ENCODE data around the gene RUSC1.
A peak's percentile ranks its signal among the peaks of the same experiment; 100 is the strongest.
"Not testable (repeated sequence)": the region's sequence is repeated elsewhere in the genome, so short reads cannot be mapped to it uniquely, and the experiment has no call there.

The RUSC1 gene

DNA sequence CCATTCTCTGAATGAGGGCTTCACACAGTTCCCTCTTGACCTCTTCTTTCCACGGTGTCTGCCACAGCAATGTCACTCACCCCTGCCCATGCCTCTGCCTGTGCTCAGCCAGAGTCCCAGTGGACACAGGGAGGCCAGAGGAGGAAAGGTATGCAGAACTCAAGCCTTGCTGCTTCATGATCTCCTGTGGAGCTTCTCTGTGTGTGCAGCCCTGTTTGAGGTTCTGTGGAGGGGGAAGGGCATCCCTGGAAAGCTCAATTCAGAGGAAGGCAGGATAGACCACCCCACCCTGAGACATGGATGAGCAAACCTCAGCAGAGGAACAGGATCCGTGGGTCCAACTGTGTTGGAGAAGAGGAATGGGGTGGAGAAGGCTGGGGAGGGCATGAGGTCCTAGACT is 41.4 kb upstream of the RUSC1 start:
- no peaks in the 10 kb centered on the region for H3K9me3 ChIP-seq (replicated peaks in 1 of 11)
- no peaks in the 10 kb centered on the region for H3K27me3 ChIP-seq
- no peak overlapping the region for H3K9ac ChIP-seq
- H3K4me2 ChIP-seq, result no peak overlapping the region
- H3K4me3 ChIP-seq, result no peak overlapping the region
- TF ChIP-seq Cebpa-rat (IDR thresholded peaks at IDR 0.05), result no peak
- no peak overlapping the region for H3K27ac ChIP-seq
- H4K20me1 ChIP-seq, result peaks cover 0 to 14% (median 5%) of the 10 kb centered on the region in 11 experiments; a peak in 5 of 22 replicates
- H3K4me1 ChIP-seq, result peaks cover 5 to 26% (median 19%) of the 10 kb centered on the region in 10 experiments; a peak in 18 of 20 replicates
- H3K36me3 ChIP-seq, result no peaks in the 10 kb centered on the region; a peak in 2 of 22 replicates

DNA sequence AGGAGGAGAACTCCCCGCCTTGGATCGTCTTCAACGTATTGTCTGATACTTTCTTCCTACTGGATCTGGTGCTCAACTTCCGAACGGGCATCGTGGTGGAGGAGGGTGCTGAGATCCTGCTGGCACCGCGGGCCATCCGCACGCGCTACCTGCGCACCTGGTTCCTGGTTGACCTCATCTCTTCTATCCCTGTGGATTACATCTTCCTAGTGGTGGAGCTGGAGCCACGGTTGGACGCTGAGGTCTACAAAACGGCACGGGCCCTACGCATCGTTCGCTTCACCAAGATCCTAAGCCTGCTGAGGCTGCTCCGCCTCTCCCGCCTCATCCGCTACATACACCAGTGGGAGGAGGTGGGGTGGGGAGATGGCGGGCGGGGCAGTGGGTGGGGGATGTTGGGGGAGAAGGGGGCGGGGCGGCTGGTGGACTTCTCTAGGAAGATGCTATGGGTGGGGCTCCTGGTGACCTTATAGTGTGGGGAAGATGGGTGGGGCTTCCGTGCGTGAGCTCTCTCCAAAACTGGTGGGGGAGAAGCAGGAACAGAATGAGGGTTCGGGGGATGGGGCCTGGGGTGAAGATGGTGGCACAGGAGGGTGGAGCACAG is 38.1 kb upstream of the RUSC1 start:
- no peak overlapping the region for H3K27ac ChIP-seq
- no peaks in the 10 kb centered on the region for H3K9me3 ChIP-seq (replicated peaks in 1 of 11)
- no peak overlapping the region for H3K4me3 ChIP-seq
- peaks cover 0 to 21% (median 5%) of the 10 kb centered on the region in 11 experiments; a peak in 5 of 22 replicates for H4K20me1 ChIP-seq
- H3K9ac ChIP-seq, result no peak overlapping the region
- H3K27me3 ChIP-seq, result no peaks in the 10 kb centered on the region
- H3K36me3 ChIP-seq, result no peaks in the 10 kb centered on the region; a peak in 2 of 22 replicates
- peaks cover 4 to 14% (median 11%) of the 10 kb centered on the region in 10 experiments; a peak in 17 of 20 replicates for H3K4me1 ChIP-seq
- TF ChIP-seq Cebpa-rat (IDR thresholded peaks at IDR 0.05), result no peak
- no peak overlapping the region for H3K4me2 ChIP-seq

DNA sequence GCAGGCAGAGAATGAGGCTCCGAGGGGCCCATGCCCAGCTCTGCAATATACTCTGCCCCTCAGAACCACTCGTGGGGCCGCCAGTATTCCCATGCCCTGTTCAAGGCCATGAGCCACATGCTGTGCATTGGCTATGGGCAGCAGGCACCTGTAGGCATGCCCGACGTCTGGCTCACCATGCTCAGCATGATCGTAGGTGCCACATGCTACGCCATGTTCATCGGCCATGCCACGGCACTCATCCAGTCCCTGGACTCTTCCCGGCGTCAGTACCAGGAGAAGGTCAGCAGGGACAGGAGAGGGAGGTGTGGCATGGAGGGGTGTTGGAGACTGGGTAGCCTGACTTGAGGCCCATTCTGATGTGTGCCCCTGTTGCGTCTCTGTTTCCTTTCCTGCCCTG is 36.2 kb upstream of the RUSC1 start:
- H3K36me3 ChIP-seq, result no peaks in the 10 kb centered on the region; a peak in 2 of 22 replicates
- no peak overlapping the region for H3K4me2 ChIP-seq
- no peak overlapping the region for H3K4me3 ChIP-seq
- H3K4me1 ChIP-seq, result no peaks in the 10 kb centered on the region
- no peak overlapping the region for H3K27ac ChIP-seq
- no peak for TF ChIP-seq Cebpa-rat (IDR thresholded peaks at IDR 0.05)
- H3K9me3 ChIP-seq (replicated peaks in 1 of 11), result no peaks in the 10 kb centered on the region
- H3K9ac ChIP-seq, result no peak overlapping the region
- no peaks in the 10 kb centered on the region for H3K27me3 ChIP-seq
- H4K20me1 ChIP-seq, result peaks cover 0 to 11% (median 0%) of the 10 kb centered on the region in 11 experiments; a peak in 1 of 22 replicates

DNA sequence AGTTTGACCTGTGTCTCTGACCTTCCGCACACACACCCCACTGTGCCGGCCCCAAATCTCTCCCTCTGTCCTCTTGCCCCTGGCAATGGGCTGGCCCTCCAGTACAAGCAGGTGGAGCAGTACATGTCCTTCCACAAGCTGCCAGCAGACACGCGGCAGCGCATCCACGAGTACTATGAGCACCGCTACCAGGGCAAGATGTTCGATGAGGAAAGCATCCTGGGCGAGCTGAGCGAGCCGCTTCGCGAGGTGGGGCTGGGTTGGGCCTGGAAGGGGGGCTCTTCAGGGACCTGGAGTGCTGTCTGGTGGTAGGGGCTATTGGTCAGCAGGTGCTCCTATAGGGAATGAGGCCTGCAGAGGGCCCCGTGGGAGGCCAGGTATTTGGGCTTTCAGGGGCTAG is 35.6 kb upstream of the RUSC1 start:
- Histone ChIP-seq H3K27me3 (no peaks in the 10 kb centered on the region), H3K27ac (no peak overlapping the region), H3K36me3 (no peaks in the 10 kb centered on the region; a peak in 2 of 22 replicates), H3K4me2 (no peak overlapping the region), H3K9ac (peak overlapping the region in 1 of 11 experiments; percentile 5; a peak in 1 of 22 replicates), H3K9me3 (replicated peaks in 1 of 11) (no peaks in the 10 kb centered on the region), H3K4me3 (no peak overlapping the region), H4K20me1 (0 out of 22 replicates have a peak, but pooled peaks cover 0 to 9% (median 0%) of the 10 kb centered on the region in 11 experiments), H3K4me1 (no peaks in the 10 kb centered on the region)
- TF ChIP-seq Cebpa-rat (IDR thresholded peaks at IDR 0.05), result no peak

DNA sequence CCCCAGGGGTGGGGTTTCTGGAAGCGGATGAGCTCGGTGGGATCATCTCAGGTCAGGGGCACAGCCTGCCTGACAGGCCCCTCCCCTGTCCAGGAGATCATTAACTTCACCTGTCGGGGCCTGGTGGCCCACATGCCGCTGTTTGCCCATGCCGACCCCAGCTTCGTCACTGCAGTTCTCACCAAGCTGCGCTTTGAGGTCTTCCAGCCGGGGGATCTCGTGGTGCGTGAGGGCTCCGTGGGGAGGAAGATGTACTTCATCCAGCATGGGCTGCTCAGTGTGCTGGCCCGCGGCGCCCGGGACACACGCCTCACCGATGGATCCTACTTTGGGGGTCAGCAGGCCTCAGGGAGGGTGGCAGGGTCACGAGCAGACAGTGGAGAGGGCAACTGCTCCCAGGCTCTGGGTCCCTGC is 35.1 kb upstream of the RUSC1 start:
- H3K27me3 ChIP-seq, result no peaks in the 10 kb centered on the region
- H3K4me3 ChIP-seq, result no peak overlapping the region
- no peaks in the 10 kb centered on the region for H3K4me1 ChIP-seq
- no peaks in the 10 kb centered on the region; a peak in 2 of 22 replicates for H3K36me3 ChIP-seq
- no peaks in the 10 kb centered on the region for H3K9me3 ChIP-seq (replicated peaks in 1 of 11)
- 0 out of 22 replicates have a peak overlapping the region, but pooled peaks of 1 of the 11 experiments have one; percentile 5 for H3K9ac ChIP-seq
- 0 out of 22 replicates have a peak, but pooled peaks cover 0 to 9% (median 0%) of the 10 kb centered on the region in 11 experiments for H4K20me1 ChIP-seq
- no peak overlapping the region for H3K27ac ChIP-seq
- H3K4me2 ChIP-seq, result no peak overlapping the region
- TF ChIP-seq Cebpa-rat (IDR thresholded peaks at IDR 0.05), result no peak

DNA sequence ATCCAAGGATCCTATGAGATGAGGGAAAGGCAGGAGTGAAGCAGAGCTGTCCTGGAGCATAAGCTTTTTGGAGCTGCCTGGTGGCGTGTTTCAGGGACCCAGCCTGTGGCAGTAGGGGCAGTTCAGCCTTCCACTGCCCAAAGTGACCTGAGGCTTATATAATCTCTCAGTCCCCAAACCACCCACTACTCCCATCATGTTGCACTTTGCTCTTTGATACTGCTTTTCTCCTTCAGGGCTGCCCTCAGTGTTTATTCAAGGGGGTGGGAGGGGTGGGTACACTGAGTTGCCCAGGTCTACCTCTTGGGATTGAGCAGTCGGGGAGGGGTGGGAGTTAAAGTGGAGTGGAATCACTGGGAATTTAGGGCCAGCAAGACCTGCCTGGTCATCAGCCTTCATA is 34.1 kb upstream of the RUSC1 start:
- H3K27ac ChIP-seq, result no peak overlapping the region
- H3K27me3 ChIP-seq, result no peaks in the 10 kb centered on the region
- H4K20me1 ChIP-seq, result 0 out of 22 replicates have a peak, but pooled peaks cover 0 to 9% (median 0%) of the 10 kb centered on the region in 11 experiments
- H3K4me1 ChIP-seq, result no peaks in the 10 kb centered on the region
- no peaks in the 10 kb centered on the region; a peak in 2 of 22 replicates for H3K36me3 ChIP-seq
- no peak overlapping the region for H3K4me3 ChIP-seq
- no peak overlapping the region for H3K9ac ChIP-seq
- no peak for TF ChIP-seq Cebpa-rat (IDR thresholded peaks at IDR 0.05)
- no peaks in the 10 kb centered on the region for H3K9me3 ChIP-seq (replicated peaks in 1 of 11)
- no peak overlapping the region for H3K4me2 ChIP-seq

DNA sequence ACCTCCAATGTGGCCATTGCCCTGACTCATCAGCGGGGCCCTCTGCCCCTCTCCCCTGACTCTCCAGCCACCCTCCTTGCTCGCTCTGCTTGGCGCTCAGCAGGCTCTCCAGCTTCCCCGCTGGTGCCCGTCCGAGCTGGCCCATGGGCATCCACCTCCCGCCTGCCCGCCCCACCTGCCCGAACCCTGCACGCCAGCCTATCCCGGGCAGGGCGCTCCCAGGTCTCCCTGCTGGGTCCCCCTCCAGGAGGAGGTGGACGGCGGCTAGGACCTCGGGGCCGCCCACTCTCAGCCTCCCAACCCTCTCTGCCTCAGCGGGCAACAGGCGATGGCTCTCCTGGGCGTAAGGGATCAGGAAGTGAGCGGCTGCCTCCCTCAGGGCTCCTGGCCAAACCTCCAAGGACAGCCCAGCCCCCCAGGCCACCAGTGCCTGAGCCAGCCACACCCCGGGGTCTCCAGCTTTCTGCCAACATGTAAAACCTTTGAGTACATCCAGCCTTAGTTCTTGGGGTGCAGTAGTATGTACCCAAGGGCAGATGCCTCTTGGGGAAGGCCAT is 32.6 kb upstream of the RUSC1 start:
- no peak for TF ChIP-seq Cebpa-rat (IDR thresholded peaks at IDR 0.05)
- Histone ChIP-seq H3K36me3 (no peaks in the 10 kb centered on the region; a peak in 2 of 22 replicates), H3K4me2 (no peak overlapping the region), H3K4me1 (no peaks in the 10 kb centered on the region), H3K9ac (no peak overlapping the region), H3K27ac (no peak overlapping the region), H3K4me3 (no peak overlapping the region), H4K20me1 (0 out of 22 replicates have a peak, but pooled peaks cover 0 to 9% (median 0%) of the 10 kb centered on the region in 11 experiments), H3K9me3 (replicated peaks in 1 of 11) (no peaks in the 10 kb centered on the region), H3K27me3 (no peaks in the 10 kb centered on the region)

DNA sequence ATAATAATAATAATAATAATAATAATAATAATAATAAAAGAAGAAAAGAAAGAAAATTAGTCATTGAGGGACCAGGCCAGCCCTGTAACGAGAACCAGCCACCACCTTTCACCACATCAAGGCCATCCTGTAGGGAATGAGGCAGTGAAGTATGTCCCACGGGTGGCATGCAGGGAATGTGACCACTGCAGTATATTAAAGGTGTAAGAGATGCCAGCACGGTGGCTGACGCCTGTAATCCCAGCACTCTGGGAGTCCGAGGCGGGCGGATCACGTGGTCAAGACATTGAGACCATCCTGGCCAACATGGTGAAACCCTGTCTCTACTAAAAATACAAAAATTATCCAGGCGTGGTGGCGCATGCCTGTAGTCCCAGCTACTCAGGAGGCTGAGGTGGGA is 29.7 kb upstream of the RUSC1 start:
- not testable (repeated sequence) for H3K4me1 ChIP-seq; H3K36me3 ChIP-seq; H3K4me2 ChIP-seq; H4K20me1 ChIP-seq; H3K9me3 ChIP-seq (replicated peaks in 1 of 11); H3K4me3 ChIP-seq; H3K9ac ChIP-seq; H3K27ac ChIP-seq
- peaks cover 18 to 28% (median 21%) of the 10 kb centered on the region in 11 experiments; a peak in 20 of 22 replicates for H3K27me3 ChIP-seq

DNA sequence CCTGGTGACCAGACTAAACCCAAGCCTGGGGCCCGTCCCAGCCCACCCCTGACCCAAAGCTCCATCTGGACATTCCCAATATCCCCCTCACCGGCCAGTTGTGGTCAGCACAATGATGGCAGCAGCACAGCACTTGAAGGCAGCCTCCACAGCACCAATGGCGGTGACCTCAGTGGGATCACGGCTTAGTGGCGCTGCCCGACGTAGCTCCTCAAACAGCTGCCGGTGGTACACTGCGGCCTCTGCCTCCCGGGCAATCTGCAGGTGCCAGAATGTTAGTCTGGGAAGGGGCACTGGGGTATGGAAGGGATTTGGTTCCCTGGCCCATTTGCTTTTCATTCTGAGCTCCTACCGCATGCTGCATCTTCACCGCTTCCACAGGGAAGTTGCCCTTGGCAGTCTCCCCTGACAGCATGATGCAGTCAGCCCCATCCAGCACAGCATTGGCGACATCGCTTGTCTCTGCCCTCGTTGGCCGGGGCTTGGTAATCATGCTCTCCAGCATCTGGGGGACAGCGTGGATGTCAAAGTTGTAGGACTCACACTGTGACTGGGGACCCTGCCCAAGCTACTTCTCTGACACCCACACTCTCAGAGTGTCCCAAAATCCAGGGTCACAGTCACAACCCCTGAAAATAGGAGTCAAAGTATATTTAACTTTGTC is 27.5 kb upstream of the RUSC1 start:
- Histone ChIP-seq H3K9ac (no peak overlapping the region), H3K9me3 (replicated peaks in 1 of 11) (no peaks in the 10 kb centered on the region), H3K27ac (no peak overlapping the region), H3K4me2 (no peak overlapping the region), H3K4me3 (no peak overlapping the region), H3K36me3 (no peaks in the 10 kb centered on the region), H3K27me3 (peaks cover 18 to 31% (median 24%) of the 10 kb centered on the region in 11 experiments; a peak in 20 of 22 replicates), H3K4me1 (peaks cover 0 to 7% (median 0%) of the 10 kb centered on the region in 10 experiments; a peak in 1 of 20 replicates), H4K20me1 (no peaks in the 10 kb centered on the region)
- TF ChIP-seq Cebpa-rat (IDR thresholded peaks at IDR 0.05), result no peak
